ENCODE data around the gene CMYA5. TPM values are rescaled to one million over a fixed set of nuclear protein-coding genes. Genes with fewer than 3 reads are reported as not detected.

Gene CMYA5
- total and polyA plus RNA-seq, 2 of the 4 experiments (the other 2 are of a cell fraction) = 0.39 to 0.90 TPM

DNA sequence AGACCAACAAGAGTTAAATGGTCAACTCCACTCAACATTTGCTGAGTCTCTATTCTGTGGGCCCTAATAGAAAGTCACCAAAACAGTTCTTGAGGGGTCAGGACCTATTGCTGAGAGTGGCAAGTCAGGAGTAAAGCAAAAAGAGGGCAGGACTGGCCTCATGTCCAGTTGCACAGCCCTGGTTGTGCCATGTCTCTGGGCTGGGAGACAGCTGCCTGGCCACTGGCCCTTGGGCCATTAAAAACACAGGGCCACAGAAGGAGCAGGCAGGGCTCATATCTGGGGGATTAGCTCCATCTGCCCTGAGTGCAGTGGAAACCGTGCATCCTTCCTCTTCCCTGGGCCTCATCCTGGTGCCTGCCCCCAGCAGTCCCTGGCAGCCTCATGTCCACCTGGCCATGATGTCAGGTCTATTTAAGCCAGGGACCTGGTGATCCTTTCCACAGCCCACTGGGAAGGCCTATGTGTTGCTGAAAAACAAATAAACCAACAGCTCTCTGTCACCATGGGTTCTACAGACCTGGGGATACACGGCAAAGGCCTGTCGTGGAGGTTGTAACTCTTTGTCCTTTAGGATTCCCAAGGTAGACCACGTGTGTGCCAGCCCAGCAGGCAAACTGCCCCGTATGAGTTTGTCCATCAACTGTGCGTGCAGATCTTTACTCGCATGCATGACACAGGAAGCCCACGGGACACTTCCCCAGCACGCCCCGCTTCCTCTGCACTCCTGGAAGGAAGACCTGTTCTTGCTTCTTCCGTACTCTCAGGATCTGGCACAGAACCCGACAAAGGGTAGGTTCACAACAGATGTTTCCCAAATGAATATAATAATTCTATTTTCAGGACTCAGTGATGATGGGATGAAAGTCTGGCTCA is 152.6 kb downstream of the CMYA5 start (continued):
- TF ChIP-seq ELK1 (IDR thresholded peaks at IDR 0.05; ENCODE audit: borderline replicate concordance, low read depth, low read length) = no peak

DNA sequence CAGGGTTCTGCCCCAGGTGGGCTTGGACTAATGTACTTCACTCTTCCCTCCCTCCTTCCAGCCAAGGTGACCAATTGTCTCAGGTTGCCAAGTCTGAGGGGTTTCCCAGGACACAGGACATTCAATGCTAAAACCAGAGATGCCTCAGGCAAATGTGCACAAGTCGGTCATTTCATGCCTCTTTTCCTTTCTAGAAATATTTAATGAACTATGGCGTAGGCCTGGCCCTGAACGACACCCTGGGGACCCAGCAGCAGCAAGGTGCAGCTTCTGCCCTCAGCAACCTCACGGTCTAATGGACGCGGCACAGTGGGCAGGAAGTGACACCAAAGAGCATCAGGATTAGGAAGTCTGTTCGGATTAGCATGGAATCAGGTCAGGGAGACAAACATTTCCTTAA is 153.4 kb downstream of the CMYA5 start:
- Histone ChIP-seq H4K20me1 (ENCODE audit: insufficient read depth, low read length) (peaks cover 3% of the 10 kb centered on the region; the same call in 1 of the 2 replicates), H3K9me3 (ENCODE audit: control insufficient read depth, insufficient read depth, low read length) (no peaks in the 10 kb centered on the region), H3K79me1 (ENCODE audit: low read depth in 1 of 2, low read length in 2 of 2) (no peaks in the 10 kb centered on the region), H2AK5ac (ENCODE audit: low read depth, low read length) (no peak overlapping the region), H3K9me1 (ENCODE audit: insufficient read depth, low read length) (0 out of 2 replicates have a peak, but pooled peaks cover 2% of the 10 kb centered on the region), H2BK15ac (ENCODE audit: low read depth, low read length) (no peak overlapping the region), H3K4me1 (ENCODE audit: control insufficient read depth, insufficient read depth, low read length) (peaks cover 5% of the 10 kb centered on the region; the same call in 1 of the 2 replicates), H3K4me3 (ENCODE audit: insufficient read depth, low read depth, low read length) (no peak overlapping the region), H2AK9ac (replicated peaks; ENCODE audit: low read depth, low read length, poor library complexity) (no peak overlapping the region), H3K4me2 (ENCODE audit: low read depth, low read length) (no peak overlapping the region), H4K8ac (ENCODE audit: low read depth in 2 of 2, low read length in 2 of 2) (no peak overlapping the region), H2BK120ac (ENCODE audit: low read depth, low read length) (no peak overlapping the region), H3K27ac (ENCODE audit: insufficient read depth, low read length) (no peak overlapping the region), H3K23ac (ENCODE audit: low read depth, low read length) (no peak overlapping the region), H3K14ac (replicated peaks; ENCODE audit: low read depth, low read length) (no peak overlapping the region), H3K4ac (ENCODE audit: low read depth, low read length) (no peak overlapping the region), H4K5ac (ENCODE audit: low read depth, low read length) (no peak overlapping the region), H3K27me3 (ENCODE audit: control insufficient read depth, insufficient read depth, low read length) (peaks cover 3% of the 10 kb centered on the region; the same call in 1 of the 2 replicates), H3K56ac (ENCODE audit: extremely low read depth, insufficient read depth, low read length) (no peak overlapping the region), H3K18ac (ENCODE audit: low read depth, low read length) (no peak overlapping the region), H2BK20ac (ENCODE audit: low read depth, low read length) (no peak overlapping the region), H3K9ac (ENCODE audit: low read depth, low read length) (no peak overlapping the region), H2BK5ac (ENCODE audit: low read depth, low read length, poor library complexity, severe bottlenecking) (no peak overlapping the region), H2AFZ (replicated peaks; ENCODE audit: low read length, poor library complexity) (no peak overlapping the region), H3K36me3 (ENCODE audit: control insufficient read depth, insufficient read depth, low read length) (no peaks in the 10 kb centered on the region), H4K91ac (ENCODE audit: insufficient read depth, low read depth, low read length) (no peak overlapping the region)
- ATAC-seq (ENCODE audit: low read depth) = no peak
- no TSS peak for BruUV-seq (replicated peaks)
- ChIA-PET CTCF (no interaction called here), POLR2A (ENCODE audit: unreplicated experiment) (no interaction called here)
- dilution Hi-C loops (cut with HindIII; ENCODE audit: low sequenced_read_pairs, unreplicated experiment) = no loop called here
- intact Hi-C loops (cut with micrococcal nuclease) = no loop called here
- in situ Hi-C loops (cut with MboI; ENCODE audit: low sequenced_read_pairs) = no loop called here
- 100% methylated on average over 3 of the region's 7 CpGs; no CpG with 5 or more reads in 1 of the 2 experiments for whole genome bisulfite sequencing, 2 experiments (ENCODE audit: extremely low coverage in 2 of 2, insufficient read length in 1 of 2)
- DNase-seq = no peak
- TF ChIP-seq NFE2L2 (IDR thresholded peaks at IDR 0.05; ENCODE audit: low read depth, low read length) (no peak), USF2 (IDR thresholded peaks at IDR 0.05; ENCODE audit: low read depth, low read length) (no peak), CHD1 (IDR thresholded peaks at IDR 0.05; ENCODE audit: low read depth, low read length) (no peak), RFX5 (IDR thresholded peaks at IDR 0.05; ENCODE audit: low read depth, low read length) (no peak), MAZ (IDR thresholded peaks at IDR 0.05; ENCODE audit: borderline replicate concordance, low read depth, low read length) (no peak), CEBPB (IDR thresholded peaks at IDR 0.05; ENCODE audit: low read depth, low read length) (no peak), BHLHE40 (IDR thresholded peaks at IDR 0.05; ENCODE audit: low read depth, low read length) (no peak)
- TF ChIP-seq, protein P1, sequence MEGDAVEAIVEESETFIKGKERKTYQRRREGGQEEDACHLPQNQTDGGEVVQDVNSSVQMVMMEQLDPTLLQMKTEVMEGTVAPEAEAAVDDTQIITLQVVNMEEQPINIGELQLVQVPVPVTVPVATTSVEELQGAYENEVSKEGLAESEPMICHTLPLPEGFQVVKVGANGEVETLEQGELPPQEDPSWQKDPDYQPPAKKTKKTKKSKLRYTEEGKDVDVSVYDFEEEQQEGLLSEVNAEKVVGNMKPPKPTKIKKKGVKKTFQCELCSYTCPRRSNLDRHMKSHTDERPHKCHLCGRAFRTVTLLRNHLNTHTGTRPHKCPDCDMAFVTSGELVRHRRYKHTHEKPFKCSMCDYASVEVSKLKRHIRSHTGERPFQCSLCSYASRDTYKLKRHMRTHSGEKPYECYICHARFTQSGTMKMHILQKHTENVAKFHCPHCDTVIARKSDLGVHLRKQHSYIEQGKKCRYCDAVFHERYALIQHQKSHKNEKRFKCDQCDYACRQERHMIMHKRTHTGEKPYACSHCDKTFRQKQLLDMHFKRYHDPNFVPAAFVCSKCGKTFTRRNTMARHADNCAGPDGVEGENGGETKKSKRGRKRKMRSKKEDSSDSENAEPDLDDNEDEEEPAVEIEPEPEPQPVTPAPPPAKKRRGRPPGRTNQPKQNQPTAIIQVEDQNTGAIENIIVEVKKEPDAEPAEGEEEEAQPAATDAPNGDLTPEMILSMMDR (conservative IDR thresholded peaks at IDR 0.05; ENCODE audit: low read depth, low read length) = no peak
